ENCODE data around the gene DHTKD1.

- no peak for TF ChIP-seq CTCF (IDR thresholded peaks at IDR 0.05)
- TF ChIP-seq SIN3A (IDR thresholded peaks at IDR 0.05; ENCODE audit: borderline replicate concordance, insufficient read depth, low read depth, low read length), result no peak
- no peak for TF ChIP-seq POLR2AphosphoS5 (IDR thresholded peaks at IDR 0.05; ENCODE audit: low read depth, low read length)
Observed at GRCh38 chr10:12061124-12061523, 7.6 kb upstream of the DHTKD1 start.

All from Panc1 (cell line).